ENCODE results near the gene SH3GL2.

Gene SH3GL2

DNA sequence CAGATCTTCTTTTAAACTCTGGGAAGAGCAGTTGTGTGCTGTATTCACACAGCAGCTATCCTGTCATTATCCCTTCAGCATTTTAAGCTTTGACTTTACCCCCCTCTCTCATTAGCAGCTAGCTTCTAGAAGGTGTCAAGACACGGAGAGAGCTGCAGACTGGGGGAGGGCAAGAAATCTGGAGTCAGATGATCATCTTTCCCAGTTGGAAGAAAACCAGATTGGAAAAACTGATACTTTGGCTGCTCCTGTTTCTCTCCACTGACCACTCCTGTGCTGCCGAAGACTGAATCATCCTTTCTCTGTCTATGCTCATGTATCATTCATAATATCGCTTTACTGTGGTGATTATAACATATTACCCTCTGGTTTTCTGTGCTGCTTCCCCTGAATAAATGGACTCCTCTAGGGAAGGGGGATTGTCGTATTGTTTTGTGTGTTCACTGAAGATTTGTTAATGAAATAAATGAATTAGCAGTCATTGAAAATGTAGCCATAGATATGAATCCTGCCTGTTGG is 75.1 kb downstream of the SH3GL2 start:
- DNase-seq: no peak

DNA sequence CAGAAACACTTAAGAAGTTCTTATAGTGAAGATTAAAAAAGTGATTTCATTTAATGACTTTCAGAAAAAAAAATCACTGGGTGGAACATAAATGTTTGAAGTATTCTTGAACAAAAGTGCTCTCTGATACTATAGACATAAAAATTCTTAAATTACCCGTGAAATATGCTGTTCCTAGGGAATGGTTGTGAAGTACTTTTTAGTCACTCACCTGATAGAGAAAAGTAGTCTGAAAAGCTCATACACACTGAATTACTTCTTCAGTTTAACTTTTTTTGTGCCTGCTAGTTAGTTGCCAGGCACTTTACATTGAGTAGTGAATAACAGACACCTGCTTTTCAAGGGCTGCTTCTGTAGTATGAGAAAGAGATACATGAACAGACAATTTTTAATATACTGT is 78.0 kb downstream of the SH3GL2 start:
- no peak for DNase-seq

DNA sequence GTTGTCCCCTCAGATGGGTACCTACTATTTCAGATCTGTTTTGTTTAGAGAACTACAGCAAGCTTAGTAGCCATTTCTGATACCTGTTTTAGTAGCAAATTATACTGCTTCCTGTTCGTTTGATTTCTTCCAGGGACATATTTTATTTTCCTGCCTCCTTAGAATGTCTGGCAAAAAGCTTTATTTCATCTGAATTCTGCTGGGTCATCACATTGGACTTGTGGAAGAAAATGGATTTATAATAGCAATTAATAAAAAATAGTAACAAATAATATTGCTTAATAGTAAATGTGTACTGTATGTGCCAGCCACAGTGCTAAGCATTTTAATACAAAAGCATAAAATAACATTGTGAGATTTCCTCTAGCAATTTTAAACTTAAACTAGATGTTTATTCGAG is 79.4 kb downstream of the SH3GL2 start:
- no peak for DNase-seq

DNA sequence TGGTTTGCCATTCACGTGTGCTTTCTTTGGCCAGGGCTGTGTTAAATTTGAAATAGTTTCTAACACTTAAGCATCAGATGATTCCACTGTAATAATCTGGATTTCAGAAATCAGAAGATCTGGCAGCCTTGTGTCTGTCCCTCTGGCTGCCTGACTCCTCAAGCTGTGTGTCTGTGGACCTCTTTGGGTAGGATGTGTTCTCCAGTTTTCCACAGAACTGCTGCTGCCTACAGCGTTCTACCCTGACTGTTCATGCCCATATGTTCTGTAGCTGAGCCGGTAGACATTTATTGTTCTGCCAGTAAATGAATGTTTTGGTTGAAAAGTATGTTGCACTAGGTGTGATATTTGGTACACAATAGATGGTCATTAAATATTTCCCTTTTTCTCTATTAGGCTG is 81.3 kb downstream of the SH3GL2 start:
- DNase-seq: peak in 11 of 58 donors; percentile 1 to 34 (median 7)

DNA sequence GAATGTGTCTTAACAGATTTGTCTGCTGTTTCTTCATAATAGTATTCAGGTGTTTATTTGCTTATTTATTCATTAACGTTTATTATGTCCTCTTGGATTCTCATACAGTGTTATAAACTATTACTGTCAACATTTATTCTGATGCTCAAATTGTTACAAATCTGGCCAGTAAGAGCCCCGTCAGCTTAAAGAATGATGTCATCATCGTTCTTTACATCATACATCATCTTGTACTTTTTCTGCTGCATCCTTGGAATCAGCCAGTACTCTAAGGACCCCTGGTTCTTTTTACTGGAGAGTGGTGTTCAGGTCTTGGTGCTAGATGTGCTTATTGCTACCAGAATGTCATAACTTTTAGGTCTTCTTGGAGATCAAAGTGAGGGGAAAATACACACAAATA is 86.6 kb downstream of the SH3GL2 start:
- DNase-seq: no peak

DNA sequence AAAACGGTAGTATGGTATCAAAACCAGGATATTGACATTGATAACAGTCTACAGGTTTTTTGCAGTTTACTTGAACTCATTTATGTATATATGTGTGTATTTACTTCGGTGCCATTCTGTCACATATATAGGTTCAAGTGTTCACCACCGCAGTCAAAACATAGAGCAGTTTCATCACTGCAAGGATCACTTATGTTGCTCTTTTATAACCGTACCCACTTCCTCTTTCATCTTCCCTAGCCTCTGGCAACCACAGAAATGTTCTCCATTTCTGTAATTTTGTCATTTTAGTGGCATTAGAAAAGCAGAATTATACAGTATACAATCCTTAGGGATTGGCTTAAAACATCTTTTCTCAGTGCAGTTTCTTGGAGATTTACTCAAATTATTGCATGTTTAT is 90.3 kb downstream of the SH3GL2 start:
- no peak for DNase-seq

DNA sequence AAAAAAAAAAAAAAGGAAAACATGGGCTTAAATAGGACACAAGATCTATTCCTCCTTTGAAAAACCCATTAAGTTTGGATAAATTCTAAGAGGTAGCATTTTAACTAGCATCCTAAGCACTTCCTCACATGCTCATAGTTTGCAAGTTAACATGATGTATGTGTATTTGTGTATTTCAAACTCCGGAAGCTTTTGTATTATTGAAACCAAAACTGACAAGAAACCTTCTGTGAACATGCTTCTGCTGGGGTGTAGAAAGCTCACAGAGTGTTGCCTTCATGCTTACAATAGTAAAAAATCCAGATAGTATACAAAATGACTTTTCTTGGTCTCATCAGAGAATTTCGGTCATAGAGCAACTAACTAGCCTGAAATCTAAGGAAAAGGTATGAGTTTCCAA is 103.8 kb downstream of the SH3GL2 start:
- no peak for DNase-seq

DNA sequence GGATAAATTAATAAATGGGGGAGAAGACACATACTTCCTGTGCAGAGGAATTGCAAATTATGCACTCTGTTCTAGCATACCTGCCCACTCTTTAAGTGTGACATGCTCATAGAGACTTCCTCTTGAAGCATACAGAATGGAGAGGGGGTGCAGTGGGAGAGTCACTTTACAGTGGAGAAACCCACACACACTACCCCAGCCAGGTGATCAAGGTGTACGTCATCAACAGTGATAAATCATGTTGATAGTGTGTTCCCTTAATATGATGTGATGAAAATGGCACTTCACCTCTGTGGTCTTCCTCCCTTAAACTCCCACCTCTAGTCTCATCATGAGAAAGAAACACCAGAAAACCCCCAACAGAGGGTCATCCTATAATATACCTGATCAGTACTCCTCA is 110.0 kb downstream of the SH3GL2 start:
- no peak for DNase-seq

DNA sequence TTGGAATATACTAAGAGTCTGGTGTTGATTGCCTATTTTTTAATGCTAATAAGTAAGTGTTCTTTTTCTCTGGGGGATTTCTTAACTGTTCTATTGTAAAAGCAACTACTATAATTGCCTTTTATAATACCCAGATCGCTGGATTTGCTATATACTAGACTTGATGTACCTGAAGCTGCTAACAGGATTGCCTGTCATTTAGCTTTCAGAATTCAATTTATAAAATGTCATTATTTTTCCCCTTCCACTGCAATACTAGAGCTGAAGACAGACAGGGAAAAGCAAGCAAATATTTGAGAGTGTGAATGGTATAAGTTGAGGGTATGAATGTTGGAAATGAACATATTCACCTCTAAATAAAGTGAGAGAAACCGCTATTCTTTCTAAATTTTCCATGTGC is 115.5 kb downstream of the SH3GL2 start:
- no peak for DNase-seq

DNA sequence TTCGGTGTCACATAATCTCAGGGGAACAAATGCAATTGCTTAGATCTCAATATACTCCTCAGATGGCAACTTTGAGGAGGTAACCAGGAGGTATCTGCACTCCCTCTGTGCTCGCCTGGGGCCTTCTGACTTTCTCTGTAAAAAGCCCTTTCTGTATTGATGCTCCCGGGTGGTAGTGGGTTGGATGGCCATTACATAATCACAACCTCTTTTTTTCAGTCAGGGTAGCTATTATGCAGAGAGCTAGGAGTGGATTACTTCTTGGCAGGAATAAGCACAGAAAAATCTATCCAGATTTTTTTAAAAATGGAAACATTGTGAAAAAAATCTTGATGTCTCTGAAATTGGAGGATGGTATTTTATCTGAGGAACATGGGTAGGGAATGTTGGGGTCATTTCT is 116.6 kb downstream of the SH3GL2 start:
- DNase-seq: peak in 2 of 58 donors; percentile 6 to 19

DNA sequence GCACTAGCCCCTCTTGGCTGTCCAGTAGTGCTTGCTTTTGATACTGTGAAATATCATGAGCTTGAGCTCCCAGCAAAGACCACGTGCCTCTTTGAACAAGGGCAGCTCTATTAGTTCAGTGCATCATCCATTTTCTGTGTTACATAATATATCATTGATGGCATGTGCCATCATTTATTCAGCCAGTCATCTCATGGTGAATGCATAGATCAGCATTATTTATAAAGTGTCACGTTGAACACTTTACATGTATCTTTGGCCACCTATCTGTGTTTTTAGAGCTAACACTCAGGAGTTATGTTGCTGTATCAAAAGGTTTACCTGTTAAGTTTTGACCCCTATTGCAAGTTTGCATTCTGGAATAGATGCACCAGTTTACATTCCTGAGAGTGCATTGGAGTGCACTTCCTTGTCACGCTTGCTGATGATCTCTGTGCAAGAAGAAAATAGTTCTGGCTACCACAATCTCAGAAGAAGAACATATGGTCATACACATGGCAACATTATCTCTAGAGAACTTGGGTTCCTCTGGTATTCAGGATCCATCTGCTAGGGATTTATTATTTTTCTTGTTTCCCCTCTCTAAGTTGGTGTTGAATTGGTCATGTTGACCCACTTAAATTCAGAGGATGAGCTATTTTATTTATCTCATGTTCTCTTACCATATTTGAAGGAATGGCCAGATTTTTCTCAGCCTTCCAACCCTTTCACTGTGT is 120.9 kb downstream of the SH3GL2 start:
- peak in 1 of 58 donors; percentile 10 for DNase-seq

DNA sequence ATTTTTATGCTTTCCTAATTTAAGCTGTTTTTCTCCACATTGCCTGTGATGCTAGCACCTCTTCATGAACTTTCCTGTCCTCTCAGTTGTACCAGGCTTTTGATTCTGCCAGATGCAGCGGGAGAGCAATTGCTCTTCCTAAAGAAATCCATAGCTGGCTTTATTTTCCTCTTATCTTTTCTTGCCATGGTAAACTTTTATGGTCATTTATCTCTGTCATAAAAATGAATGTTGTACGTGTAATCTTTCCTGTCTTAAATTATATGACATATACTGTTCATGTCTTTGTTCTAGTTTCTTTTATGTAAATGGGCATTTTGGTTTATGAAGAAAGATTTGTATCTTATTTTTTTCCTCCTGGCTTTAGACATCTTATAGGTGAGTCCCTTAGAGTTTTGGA is 127.5 kb downstream of the SH3GL2 start:
- no peak for DNase-seq

DNA sequence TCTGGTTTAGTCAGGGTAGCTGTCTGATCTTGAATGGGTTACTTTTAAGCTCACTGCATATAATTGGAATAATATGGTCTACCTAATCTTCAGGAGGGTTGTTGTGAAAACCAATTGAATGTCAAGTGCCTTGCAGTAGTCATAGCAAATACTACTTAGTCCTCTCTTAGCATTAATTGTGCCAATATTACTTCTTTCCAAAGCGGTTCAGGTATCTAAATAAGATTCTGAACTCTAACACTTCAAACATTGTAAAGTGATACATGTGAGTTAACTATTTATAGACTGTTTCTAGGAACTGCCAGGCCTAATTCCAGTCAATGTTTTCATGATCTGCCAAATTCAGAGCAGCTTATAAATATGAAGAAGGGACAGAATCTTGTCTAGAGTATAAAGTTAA is 140.2 kb downstream of the SH3GL2 start:
- DNase-seq: no peak

DNA sequence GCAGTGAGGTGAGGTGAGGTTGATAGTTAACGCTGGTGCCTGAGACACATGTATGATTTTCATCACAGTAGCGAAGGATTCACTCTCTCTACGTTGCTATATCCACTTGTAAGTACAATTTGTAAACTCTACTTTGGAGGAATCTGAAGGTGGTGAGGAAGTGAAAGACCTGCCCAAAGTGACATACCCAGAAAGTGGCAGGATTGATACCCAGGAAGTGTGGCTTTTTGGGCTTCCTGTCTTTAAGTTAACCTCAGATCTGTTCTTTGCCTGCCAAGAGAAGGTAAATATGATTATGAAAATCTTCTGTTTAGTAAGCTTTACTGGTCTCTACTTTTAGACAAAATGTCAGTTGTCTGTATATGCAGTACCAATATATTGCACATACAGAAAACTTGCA is 143.1 kb downstream of the SH3GL2 start:
- DNase-seq: no peak

DNA sequence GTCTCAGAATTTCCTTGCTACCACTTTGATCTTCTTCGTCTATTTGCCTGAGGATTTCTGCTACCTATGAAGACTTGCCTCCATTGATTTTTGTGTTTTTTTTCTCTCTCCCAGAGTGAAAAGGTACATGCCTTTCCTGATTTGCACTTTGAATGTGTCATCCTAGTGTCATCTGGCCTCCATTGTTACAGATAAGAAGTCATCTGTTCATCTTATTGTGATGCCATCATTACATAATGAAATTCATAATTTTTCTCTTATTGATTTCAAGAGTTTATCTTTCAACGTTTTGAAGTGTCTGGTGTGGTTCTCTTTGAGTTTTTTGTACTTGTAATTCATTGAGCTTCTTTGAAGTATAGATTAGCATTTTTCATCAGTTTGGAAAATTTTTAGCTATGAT is 144.8 kb downstream of the SH3GL2 start:
- no peak for DNase-seq

DNA sequence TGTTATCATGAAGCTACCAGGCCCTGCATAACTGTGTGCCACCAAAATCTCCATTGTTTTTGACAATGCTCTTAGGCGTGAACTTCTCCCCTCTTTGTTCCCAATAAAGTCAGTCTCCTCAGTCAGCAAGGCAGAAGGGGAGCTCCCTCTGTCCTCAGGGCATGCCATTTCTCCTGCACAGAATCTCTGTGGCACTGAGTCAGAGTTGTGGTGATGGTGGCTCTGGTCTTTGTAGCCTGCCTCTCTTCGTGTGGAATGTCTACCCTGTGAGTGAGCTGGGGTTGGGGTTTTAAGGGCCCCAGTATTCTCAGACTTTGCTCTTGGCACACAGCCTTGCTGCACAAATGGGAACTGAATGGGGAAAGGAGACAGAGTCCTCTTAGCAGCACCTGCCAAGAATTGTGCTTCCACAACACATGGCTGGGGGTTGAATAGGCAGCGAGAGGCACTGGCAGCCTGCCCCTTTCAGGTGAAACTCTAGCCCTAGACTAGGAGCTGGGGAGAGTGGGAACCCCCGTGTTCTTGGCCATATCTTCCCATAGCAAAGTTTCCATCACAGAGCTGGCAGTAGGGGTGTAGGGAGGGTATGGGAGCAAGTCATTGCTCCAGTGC is 146.6 kb downstream of the SH3GL2 start:
- DNase-seq: no peak

DNA sequence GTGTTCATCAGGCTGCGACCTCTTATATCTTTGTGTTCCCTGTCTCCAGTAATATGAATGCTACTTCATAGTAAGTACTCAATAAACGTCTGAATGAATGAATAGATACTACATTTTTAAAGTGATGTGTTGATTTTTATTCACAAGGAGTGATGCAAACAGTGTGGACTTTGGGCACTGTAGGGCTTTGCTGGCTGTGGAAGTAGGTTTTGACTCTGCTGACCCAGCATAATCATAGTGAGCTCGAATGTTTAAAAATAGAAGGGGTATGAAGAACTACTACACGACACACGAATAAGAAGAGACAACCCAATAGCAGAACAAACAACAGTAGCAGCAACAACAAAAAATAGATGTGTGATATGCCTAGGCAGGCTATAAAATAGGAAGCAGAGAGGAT is 147.4 kb downstream of the SH3GL2 start:
- DNase-seq: no peak

DNA sequence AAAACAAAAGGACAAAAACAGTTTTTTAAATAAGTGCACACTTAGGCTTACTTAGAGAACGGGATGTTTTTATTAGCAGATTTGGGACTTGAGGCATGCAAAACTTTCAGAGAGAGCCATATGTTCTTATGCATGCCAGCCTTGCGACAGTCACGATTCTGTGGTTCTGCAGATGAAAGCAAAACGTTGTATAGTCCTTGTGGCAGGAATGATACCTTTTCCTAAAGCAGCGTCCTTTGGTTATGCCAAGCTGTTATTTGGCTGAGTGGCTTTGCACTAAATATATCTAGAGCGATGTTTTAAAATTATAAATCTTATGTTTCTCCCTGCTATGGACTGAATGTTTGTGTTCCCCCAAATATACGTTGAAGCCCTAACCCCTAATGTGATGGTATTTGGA is 152.0 kb downstream of the SH3GL2 start:
- DNase-seq: peak in 2 of 58 donors; percentile 2 to 10

DNA sequence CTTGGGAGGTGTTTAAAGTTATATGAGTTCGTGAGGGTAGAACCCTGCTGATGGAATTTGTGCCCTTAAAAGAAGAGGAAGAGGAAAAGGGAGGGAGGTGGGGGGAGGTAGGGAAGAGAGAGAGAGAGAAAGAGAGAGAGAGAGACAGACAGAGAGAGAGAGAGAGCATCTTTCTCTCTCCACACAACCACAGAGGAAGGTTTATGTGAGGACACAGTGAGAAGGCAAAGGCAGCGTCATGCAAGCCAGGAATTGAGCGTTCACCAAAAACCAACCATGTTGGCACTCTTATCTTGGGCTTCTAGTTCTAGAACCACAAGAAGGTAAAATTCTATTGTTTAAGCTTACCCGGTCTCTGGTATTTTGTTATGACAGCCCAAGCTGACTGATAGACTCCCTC is 152.4 kb downstream of the SH3GL2 start:
- DNase-seq: no peak

DNA sequence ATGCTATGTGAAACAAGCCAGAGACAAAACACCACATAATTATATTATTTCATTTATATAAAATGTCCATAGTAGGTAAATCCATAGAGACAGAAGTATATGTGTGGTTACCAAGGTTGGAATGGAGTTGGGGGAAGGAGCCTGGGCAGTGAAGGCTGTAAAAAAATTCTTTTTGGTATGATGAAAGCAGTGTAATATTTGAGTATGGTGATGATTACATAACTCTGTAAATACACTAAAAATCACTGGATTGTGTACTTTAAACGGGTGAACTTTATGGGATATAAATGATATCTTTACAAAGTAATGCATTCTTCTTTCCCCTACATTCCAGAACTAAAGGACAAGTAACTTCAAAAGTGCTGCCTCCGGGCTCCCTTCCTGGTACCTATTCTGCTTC is 155.8 kb downstream of the SH3GL2 start:
- no peak for DNase-seq

DNA sequence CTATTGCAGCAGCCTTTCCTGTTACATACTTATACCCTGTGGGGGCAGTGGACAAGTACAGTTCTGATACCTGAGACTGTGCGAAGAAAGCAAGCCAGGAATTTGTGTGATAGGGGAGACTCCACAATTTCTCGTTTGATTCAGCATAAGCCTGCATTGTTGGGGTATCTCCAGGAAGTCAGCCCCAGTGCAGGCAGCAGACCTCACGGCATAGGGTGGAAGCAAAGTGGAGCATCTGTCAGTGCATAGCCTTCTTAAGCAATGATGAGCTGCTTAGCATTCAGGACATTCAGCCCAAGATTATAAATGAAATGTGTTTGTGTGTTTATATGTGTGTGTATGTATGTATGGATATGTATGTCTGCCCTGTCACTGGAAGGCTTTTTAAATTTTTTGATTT is 157.0 kb downstream of the SH3GL2 start:
- no peak for DNase-seq

DNA sequence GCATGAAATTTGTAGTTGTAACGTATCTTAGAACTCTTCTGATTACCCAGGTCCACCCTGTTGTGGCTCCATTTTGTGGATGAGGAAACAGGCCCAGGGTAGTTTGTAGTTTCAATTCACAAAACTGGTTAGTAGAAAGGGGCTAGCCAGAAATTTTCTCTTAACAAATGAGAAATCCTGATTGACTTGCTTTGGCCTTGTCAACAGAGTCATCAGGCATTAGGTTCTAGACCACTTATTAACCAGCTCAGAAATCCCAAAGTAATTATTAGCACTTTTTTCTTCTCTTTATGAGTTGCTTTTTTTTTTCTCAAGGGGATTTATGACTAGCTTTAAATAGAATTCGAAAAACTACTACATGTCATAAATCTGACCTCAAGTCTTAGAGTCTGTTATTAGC is 160.2 kb downstream of the SH3GL2 start:
- no peak for DNase-seq

DNA sequence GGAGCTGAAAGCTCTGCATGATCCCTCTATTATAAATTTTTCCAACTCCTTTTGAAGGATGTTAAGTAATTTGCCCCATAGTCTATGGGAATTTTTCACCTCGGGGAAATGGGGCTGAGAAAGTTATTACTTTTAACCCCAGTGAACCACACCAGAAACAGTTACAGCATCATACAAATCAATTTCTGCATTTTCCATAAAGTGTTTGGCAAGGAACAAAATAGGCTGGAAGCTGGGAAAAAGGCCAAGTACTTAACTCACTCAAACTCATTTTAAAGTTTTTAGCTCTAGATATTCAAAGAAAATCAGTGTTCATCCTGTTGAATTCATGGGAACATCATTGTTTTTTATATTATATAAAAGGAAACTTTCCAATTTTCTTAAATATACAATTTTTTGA is 160.9 kb downstream of the SH3GL2 start:
- DNase-seq: no peak
